ENCODE measurements around the gene USP48. TPM values are rescaled to one million over a fixed set of nuclear protein-coding genes. Genes with fewer than 3 reads are reported as not detected.

The USP48 gene
- total and polyA plus RNA-seq, 2 of the 13 experiments (the other 11 are each of a cell fraction or from before 2014, with no cell fraction given), result 30.4 to 30.7 TPM

DNA sequence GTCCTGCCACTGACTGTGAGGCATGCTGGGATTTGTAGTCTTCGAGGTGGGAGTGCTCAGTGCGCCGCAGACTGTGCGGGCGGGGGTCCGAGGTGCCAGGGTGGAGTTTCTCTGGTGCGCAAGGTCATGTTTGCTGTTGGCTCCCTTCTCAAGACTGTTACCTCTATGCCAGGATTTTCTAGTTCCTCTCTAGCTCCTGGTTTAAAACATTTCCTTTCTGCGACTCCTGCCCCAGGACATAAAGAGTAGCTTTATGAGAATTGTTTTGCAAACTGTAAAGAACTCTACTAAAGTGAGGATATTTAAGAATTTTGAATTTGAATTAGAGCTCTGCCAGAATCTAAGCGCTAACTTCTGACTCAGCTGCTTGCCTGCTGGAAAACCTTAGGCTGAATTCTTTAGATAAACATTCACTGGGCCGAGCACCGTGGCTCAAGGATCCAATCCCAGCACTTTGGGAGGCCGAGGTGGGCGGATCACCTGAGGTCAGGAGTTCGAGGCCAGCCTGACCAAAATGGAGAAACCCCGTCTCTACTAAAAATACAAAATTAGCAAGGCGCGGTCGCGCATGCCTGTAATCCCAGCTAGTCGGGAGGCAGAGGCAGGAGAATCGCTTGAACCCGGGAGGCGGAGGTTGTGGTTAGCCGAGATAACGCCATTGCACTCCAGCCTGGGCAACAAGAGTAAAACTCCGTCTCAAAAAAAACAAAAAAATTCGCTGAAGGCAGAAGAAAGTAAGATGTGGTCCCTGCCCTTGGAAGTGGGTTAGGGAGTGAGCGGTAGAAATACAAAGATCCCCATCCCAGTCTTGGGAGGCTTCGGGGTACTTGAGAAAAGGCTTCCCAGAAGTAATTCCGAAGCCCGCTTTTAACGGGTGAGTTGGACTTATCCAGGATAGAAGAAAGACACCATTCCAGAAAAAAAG lies 992 bp upstream of the USP48 start (continued):
- no peak for TF ChIP-seq SOX13 (IDR thresholded peaks at IDR 0.05)
- TF ChIP-seq SOX13 (CRISPR knock-in tag; conservative IDR thresholded peaks at IDR 0.05 in 1 of 2, IDR thresholded peaks at IDR 0.05 in 1 of 2), result no peak; a peak in 1 of 4 replicates
- TF ChIP-seq ZKSCAN1 (IDR thresholded peaks at IDR 0.05; ENCODE audit: low read length), result 0 out of 2 replicates have a peak, but pooled peaks have one; percentile 12
- no peak for TF ChIP-seq ZNF20 (CRISPR knock-in tag; IDR thresholded peaks at IDR 0.05)
- TF ChIP-seq, protein P1, sequence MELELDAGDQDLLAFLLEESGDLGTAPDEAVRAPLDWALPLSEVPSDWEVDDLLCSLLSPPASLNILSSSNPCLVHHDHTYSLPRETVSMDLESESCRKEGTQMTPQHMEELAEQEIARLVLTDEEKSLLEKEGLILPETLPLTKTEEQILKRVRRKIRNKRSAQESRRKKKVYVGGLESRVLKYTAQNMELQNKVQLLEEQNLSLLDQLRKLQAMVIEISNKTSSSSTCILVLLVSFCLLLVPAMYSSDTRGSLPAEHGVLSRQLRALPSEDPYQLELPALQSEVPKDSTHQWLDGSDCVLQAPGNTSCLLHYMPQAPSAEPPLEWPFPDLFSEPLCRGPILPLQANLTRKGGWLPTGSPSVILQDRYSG (CRISPR knock-in tag; IDR thresholded peaks at IDR 0.05), result no peak
- no peak for TF ChIP-seq BHLHE40 (IDR thresholded peaks at IDR 0.05; ENCODE audit: low read length)
- 0 out of 2 replicates have a peak, but pooled peaks have one; percentile 15 for TF ChIP-seq SMAD3 (CRISPR knock-in tag; IDR thresholded peaks at IDR 0.05)
- no peak for TF ChIP-seq ZNF44 (CRISPR knock-in tag; IDR thresholded peaks at IDR 0.05)
- no peak for TF ChIP-seq ZFP41 (CRISPR knock-in tag; IDR thresholded peaks at IDR 0.05; ENCODE audit: borderline replicate concordance)
- TF ChIP-seq LCORL (IDR thresholded peaks at IDR 0.05), result no peak
- peak; percentile 76 for TF ChIP-seq LCORL (CRISPR knock-in tag; IDR thresholded peaks at IDR 0.05)
- TF ChIP-seq ZNF768 (CRISPR knock-in tag; IDR thresholded peaks at IDR 0.05), result no peak
- 0 out of 2 replicates have a peak, but pooled peaks have one; percentile 63 for TF ChIP-seq MTF2 (CRISPR knock-in tag; IDR thresholded peaks at IDR 0.05; ENCODE audit: borderline replicate concordance)
- no peak for TF ChIP-seq SNRNP70 (IDR thresholded peaks at IDR 0.05; ENCODE audit: low read depth, low read length)
- TF ChIP-seq, protein P2, sequence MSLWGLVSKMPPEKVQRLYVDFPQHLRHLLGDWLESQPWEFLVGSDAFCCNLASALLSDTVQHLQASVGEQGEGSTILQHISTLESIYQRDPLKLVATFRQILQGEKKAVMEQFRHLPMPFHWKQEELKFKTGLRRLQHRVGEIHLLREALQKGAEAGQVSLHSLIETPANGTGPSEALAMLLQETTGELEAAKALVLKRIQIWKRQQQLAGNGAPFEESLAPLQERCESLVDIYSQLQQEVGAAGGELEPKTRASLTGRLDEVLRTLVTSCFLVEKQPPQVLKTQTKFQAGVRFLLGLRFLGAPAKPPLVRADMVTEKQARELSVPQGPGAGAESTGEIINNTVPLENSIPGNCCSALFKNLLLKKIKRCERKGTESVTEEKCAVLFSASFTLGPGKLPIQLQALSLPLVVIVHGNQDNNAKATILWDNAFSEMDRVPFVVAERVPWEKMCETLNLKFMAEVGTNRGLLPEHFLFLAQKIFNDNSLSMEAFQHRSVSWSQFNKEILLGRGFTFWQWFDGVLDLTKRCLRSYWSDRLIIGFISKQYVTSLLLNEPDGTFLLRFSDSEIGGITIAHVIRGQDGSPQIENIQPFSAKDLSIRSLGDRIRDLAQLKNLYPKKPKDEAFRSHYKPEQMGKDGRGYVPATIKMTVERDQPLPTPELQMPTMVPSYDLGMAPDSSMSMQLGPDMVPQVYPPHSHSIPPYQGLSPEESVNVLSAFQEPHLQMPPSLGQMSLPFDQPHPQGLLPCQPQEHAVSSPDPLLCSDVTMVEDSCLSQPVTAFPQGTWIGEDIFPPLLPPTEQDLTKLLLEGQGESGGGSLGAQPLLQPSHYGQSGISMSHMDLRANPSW (CRISPR knock-in tag; IDR thresholded peaks at IDR 0.05; ENCODE audit: borderline replicate concordance), result 0 out of 2 replicates have a peak, but pooled peaks have one; percentile 65
- TF ChIP-seq, protein P3, sequence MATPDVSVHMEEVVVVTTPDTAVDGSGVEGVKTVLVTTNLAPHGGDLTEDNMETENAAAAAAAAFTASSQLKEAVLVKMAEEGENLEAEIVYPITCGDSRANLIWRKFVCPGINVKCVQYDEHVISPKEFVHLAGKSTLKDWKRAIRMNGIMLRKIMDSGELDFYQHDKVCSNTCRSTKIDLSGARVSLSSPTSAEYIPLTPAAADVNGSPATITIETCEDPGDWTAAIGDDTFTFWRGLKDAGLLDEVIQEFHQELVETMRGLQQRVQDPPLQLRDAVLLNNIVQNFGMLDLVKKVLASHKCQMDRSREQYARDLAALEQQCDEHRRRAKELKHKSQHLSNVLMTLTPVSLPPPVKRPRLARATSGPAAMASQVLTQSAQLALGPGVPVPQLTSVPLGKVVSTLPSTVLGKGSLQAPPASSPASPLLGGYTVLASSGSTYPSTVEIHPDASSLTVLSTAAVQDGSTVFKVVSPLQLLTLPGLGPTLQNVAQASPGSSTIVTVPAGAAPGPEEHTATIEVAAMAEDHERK (CRISPR knock-in tag; IDR thresholded peaks at IDR 0.05; ENCODE audit: low read depth), result peak; percentile 69
- TF ChIP-seq CAMTA2 (CRISPR knock-in tag; IDR thresholded peaks at IDR 0.05; ENCODE audit: borderline replicate concordance), result no peak
- TF ChIP-seq SP140L (CRISPR knock-in tag; IDR thresholded peaks at IDR 0.05; ENCODE audit: borderline replicate concordance), result no peak
- TF ChIP-seq XRCC5 (optimal IDR thresholded peaks at IDR 0.05; ENCODE audit: low read length), result peak; percentile 73
- TF ChIP-seq ZNF773 (CRISPR knock-in tag; IDR thresholded peaks at IDR 0.05; ENCODE audit: borderline replicate concordance), result no peak
- no peak for TF ChIP-seq TAF15 (IDR thresholded peaks at IDR 0.05; ENCODE audit: low read depth, low read length, poor library complexity, severe bottlenecking)
- TF ChIP-seq ZNF232 (CRISPR knock-in tag; IDR thresholded peaks at IDR 0.05; ENCODE audit: borderline replicate concordance), result no peak
- peak; percentile 50; the same call in 1 of the 2 replicates for TF ChIP-seq ZNF788 (CRISPR knock-in tag; IDR thresholded peaks at IDR 0.05; ENCODE audit: borderline replicate concordance)
- TF ChIP-seq SMYD3 (CRISPR knock-in tag; IDR thresholded peaks at IDR 0.05), result no peak
- no peak for TF ChIP-seq ATRX (CRISPR knock-in tag; IDR thresholded peaks at IDR 0.05; ENCODE audit: borderline replicate concordance)
